HG03432 (cell line): ENCODE results near the gene FXYD1.
"Not testable (repeated sequence)": the region's sequence is repeated elsewhere in the genome, so short reads cannot be mapped to it uniquely, and the experiment has no call there.

Experiments used
- ATAC-seq: cut with Tn5 transposase; IDR thresholded peaks from one replicate; pipeline ENCODE4 v1.9.1; 2021; ENCODE audit warnings: mild to moderate bottlenecking, moderate library complexity; ENCODE audit not compliant: unreplicated experiment

The FXYD1 gene

GRCh38 chr19:35141837-35142605, 3.4 kb downstream of the FXYD1 start:
- no peak for ATAC-seq

GRCh38 chr19:35142606-35143230, 4.1 kb downstream of the FXYD1 start:
- no peak for ATAC-seq

GRCh38 chr19:35143231-35143715, 4.6 kb downstream of the FXYD1 start, which contains the start of gene FXYD7:
Gene FXYD7, plus strand, starts transcription at chr19:35143255. Its CDS starts 79 bp downstream, at chr19:35143334.
- no peak for ATAC-seq

GRCh38 chr19:35143818-35144217, 5.2 kb downstream of the FXYD1 start:
- no peak for ATAC-seq

GRCh38 chr19:35144259-35144599, 5.6 kb downstream of the FXYD1 start:
- ATAC-seq = no peak

GRCh38 chr19:35144600-35145436, 6.2 kb downstream of the FXYD1 start:
- ATAC-seq = no peak

GRCh38 chr19:35146746-35147459, 8.3 kb downstream of the FXYD1 start:
- ATAC-seq = no peak

- ATAC-seq = no peak
These were observed 10.8 kb downstream of the FXYD1 start for GRCh38 chr19:35149463-35149862.

- ATAC-seq = no peak
These were observed 11.8 kb downstream of the FXYD1 start for GRCh38 chr19:35150445-35150844.

- ATAC-seq = no peak
These were observed 12.8 kb downstream of the FXYD1 start for GRCh38 chr19:35151273-35152065.

GRCh38 chr19:35153129-35153522, 14.5 kb downstream of the FXYD1 start:
- not testable (repeated sequence) for ATAC-seq

- ATAC-seq = no peak
These were observed 15.3 kb downstream of the FXYD1 start for GRCh38 chr19:35153701-35154524.

GRCh38 chr19:35154525-35155406, 16.1 kb downstream of the FXYD1 start, which contains the start of gene FXYD5:
Gene FXYD5, plus strand, starts transcription at chr19:35154735. Its CDS starts 816 bp downstream, at chr19:35155551.
- no peak for ATAC-seq

GRCh38 chr19:35155441-35155840, 16.8 kb downstream of the FXYD1 start:
- ATAC-seq = no peak

- no peak for ATAC-seq
These were observed 17.5 kb downstream of the FXYD1 start for GRCh38 chr19:35155981-35156672.

- no peak for ATAC-seq
These were observed 18.0 kb downstream of the FXYD1 start for GRCh38 chr19:35156673-35157014.

- no peak for ATAC-seq
These were observed 18.8 kb downstream of the FXYD1 start for GRCh38 chr19:35157431-35157830.

GRCh38 chr19:35159606-35160005, 21.0 kb downstream of the FXYD1 start:
- no peak for ATAC-seq
